Stromal cell of bone marrow (primary cell): ENCODE measurements around the gene CENPU.
"Not testable (repeated sequence)": the region's sequence is repeated elsewhere in the genome, so short reads cannot be mapped to it uniquely, and the experiment has no call there.

Experiments used
- DNase-seq: peaks from one replicate; pipeline ENCODE4 v3.0.0-alpha.2; 2012; ENCODE audit warnings: low read depth

CENPU gene

GRCh38 chr4:184733654-184734524 is at the start of gene CENPU:
CENPU (minus strand) TSS chr4:184734096; CDS start chr4:184734062, 34 bp downstream.
- DNase-seq = peak; percentile 98

- DNase-seq = no peak
Observed at GRCh38 chr4:184782731-184783373, 49.0 kb upstream of the CENPU start.

GRCh38 chr4:184779160-184779559 is 45.3 kb upstream of the CENPU start:
- DNase-seq = not testable (repeated sequence)

- DNase-seq = no peak
Observed at GRCh38 chr4:184778325-184778724, 44.4 kb upstream of the CENPU start.

- DNase-seq = no peak
Observed at GRCh38 chr4:184776821-184777220, 42.9 kb upstream of the CENPU start.

- DNase-seq = peak; percentile 12
Observed at GRCh38 chr4:184775854-184776555, 42.1 kb upstream of the CENPU start.

- no peak for DNase-seq
Observed at GRCh38 chr4:184774152-184774551, 40.3 kb upstream of the CENPU start.

- DNase-seq = no peak
Observed at GRCh38 chr4:184771416-184771815, 37.5 kb upstream of the CENPU start.

GRCh38 chr4:184769141-184769765 is 35.4 kb upstream of the CENPU start:
- DNase-seq = no peak

GRCh38 chr4:184768296-184768695 is 34.4 kb upstream of the CENPU start:
- no peak for DNase-seq

GRCh38 chr4:184766446-184766845 is 32.5 kb upstream of the CENPU start:
- no peak for DNase-seq

GRCh38 chr4:184765473-184766340 is 31.8 kb upstream of the CENPU start:
- no peak for DNase-seq

GRCh38 chr4:184764601-184765000 is 30.7 kb upstream of the CENPU start:
- no peak for DNase-seq

GRCh38 chr4:184763150-184763780 is 29.4 kb upstream of the CENPU start:
- no peak for DNase-seq

- DNase-seq = no peak
Observed at GRCh38 chr4:184762100-184762499, 28.2 kb upstream of the CENPU start.

- no peak for DNase-seq
Observed at GRCh38 chr4:184760681-184761080, 26.8 kb upstream of the CENPU start.

GRCh38 chr4:184757810-184758209 is 23.9 kb upstream of the CENPU start:
- peak; percentile 72 for DNase-seq

GRCh38 chr4:184756399-184756798 is 22.5 kb upstream of the CENPU start:
- DNase-seq = peak; percentile 48

GRCh38 chr4:184755278-184755677 is 21.4 kb upstream of the CENPU start:
- no peak for DNase-seq

- DNase-seq = no peak
Observed at GRCh38 chr4:184752496-184753275, 18.8 kb upstream of the CENPU start.
